Ovary (tissue), 9 donors: ENCODE data around the gene VCL. TPM values are rescaled to one million over a fixed set of nuclear protein-coding genes. Genes with fewer than 3 reads are reported as not detected.
"Not testable (repeated sequence)": the region's sequence is repeated elsewhere in the genome, so short reads cannot be mapped to it uniquely, and the experiment has no call there.

Source experiments
- DNase-seq, 5 donors: peaks; one replicate each; pipeline ENCODE4 v3.0.0-alpha.2; 2019 to 2020
- H3K27ac ChIP-seq, 2 donors: fragments of 200-600 bp; one replicate each; pipeline versions ENCODE4 v1.5.1 to v1.8.0; 2019 to 2022
- H3K27me3 ChIP-seq: fragments of 200-600 bp; one replicate; pipeline ENCODE4 v1.8.0; 2022
- H3K36me3 ChIP-seq: fragments of 200-600 bp; sonication (generic); one replicate; pipeline ENCODE4 v1.5.1; 2019
- H3K4me1 ChIP-seq: one replicate; pipeline ENCODE4 v1.8.1; 2013; ENCODE audit warnings: mild to moderate bottlenecking, moderate library complexity; ENCODE audit not compliant: insufficient read depth
- H3K4me3 ChIP-seq: fragments of 200-600 bp; sonication (generic); one replicate; pipeline ENCODE4 v1.5.1; 2017
- H3K9me3 ChIP-seq, 2 donors: fragments of 200-600 bp in 1 of 2; sonication (generic) in 1 of 2; one replicate each; pipeline versions ENCODE4 v1.5.1 to v1.8.1; 2013 to 2019; ENCODE audit warnings: mild to moderate bottlenecking in 1 of 2, moderate library complexity in 1 of 2
- EP300 ChIP-seq: sonication (generic); formaldehyde crosslinking; IDR thresholded peaks from one replicate; pipeline ENCODE4 v1.6.1; 2017; ENCODE audit warnings: antibody characterized with exemption
- POLR2A ChIP-seq: fragments of 450-650 bp; IDR thresholded peaks from one replicate; pipeline ENCODE4 v1.6.1; 2017; ENCODE audit warnings: antibody characterized with exemption, mild to moderate bottlenecking, moderate library complexity
- whole genome bisulfite sequencing, 3 donors: extraction: QIAGEN DNeasy Blood & Tissue Kit in 1 of 3; methylation state at CpG; one replicate each; pipeline versions ENCODE4 v1.1.5 to v1.1.7; 2013 to 2017; 5-methylcytosine and 5-hydroxymethylcytosine counted together
- intact Hi-C, 4 donors: fragments of 100-400 bp; cut with DNase I; formaldehyde crosslinking; loops; one replicate each; pipeline versions ENCODE4 v1.11.0 to v1.15.1; 2022 to 2023
- polyA plus RNA-seq, 2 donors: library from polyadenylated mRNA; stranded (reverse); fragments of 200-250 nt in 1 of 2; fragments of 350-450 nt in 1 of 2; fragmentation: Illumina TruSeq in 1 of 2; extraction: RNeasy Lipid Tissue Mini Kit (QIAGEN cat#74804) in 1 of 2; gene quantifications; one replicate each; pipeline ENCODE4 v1.2.3, GENCODE V29; 2013 to 2014
- total RNA-seq, 7 donors: library from RNA; depleted of rRNA in 2 of 7; stranded (reverse); fragments of >200 nt in 2 of 7; fragmentation: NEBNext Ultra II Directional in 3 of 7; extraction: Animal tissue kit (Norgen Biotek cat#: 25700) in 3 of 7; gene quantifications; one replicate each; pipeline versions ENCODE4 v1.1.0 to v1.2.4, GENCODE V29; 2016 to 2023
- TF ChIP-seq, protein P1 (sequence below), 3 donors: fragments of 450-650 bp in 2 of 3; fragments of 200-600 bp in 1 of 3; IDR thresholded peaks; one replicate each; pipeline versions ENCODE4 v1.5.1 to v1.8.0; 2016 to 2022; ENCODE audit warnings: antibody characterized with exemption in 3 of 3, mild to moderate bottlenecking in 1 of 3
- donor health status: DM: no; HTN: no; CAD: no; lungs with moderate emphysema.
- donor health status: DM: no; HTN: no; CAD: no.
- donor health status: Bipolar disorder and iron deficiency.
- donor health status: DM: yes; HTN: yes; CAD: no.
- donor health status: DM: no; HTN: no; CAD: no.
- donor health status: DM: yes; HTN: yes; CAD: no.

The VCL gene
- total and polyA plus RNA-seq, 9 donors, result 43.3 to 189 (median 114) TPM

GRCh38 chr10:73998929-73999691, 1.2 kb downstream of the VCL start:
- peaks cover 8% of the 10 kb centered on the region for H3K4me1 ChIP-seq
- intact Hi-C loops, result no loop called here
- 1 to 2% (median 1%) methylated on average over 13 to 14 of the region's 14 CpGs for WGBS, 3 donors

DNA sequence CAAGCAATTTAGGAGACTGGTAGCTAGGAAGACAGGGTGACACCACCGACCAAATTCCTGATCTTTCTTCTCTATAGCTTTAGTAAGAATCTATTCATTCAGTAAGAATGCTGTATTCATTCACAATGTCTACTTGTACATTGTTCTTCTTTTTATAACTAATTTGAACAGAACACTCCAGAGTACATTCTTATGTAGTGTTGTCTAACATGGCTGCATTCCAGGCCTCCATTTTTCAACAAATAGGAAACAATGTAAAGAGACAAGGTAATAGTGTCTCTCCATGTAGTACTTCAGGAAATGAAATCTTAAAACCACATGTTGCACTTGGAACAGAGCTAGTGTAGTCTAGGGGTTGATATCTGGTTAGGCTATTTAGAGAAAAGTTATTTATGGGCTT, 1.8 kb downstream of the VCL start:
- TF ChIP-seq EP300 (no peak), POLR2A (no peak)
- TF ChIP-seq, protein P1, sequence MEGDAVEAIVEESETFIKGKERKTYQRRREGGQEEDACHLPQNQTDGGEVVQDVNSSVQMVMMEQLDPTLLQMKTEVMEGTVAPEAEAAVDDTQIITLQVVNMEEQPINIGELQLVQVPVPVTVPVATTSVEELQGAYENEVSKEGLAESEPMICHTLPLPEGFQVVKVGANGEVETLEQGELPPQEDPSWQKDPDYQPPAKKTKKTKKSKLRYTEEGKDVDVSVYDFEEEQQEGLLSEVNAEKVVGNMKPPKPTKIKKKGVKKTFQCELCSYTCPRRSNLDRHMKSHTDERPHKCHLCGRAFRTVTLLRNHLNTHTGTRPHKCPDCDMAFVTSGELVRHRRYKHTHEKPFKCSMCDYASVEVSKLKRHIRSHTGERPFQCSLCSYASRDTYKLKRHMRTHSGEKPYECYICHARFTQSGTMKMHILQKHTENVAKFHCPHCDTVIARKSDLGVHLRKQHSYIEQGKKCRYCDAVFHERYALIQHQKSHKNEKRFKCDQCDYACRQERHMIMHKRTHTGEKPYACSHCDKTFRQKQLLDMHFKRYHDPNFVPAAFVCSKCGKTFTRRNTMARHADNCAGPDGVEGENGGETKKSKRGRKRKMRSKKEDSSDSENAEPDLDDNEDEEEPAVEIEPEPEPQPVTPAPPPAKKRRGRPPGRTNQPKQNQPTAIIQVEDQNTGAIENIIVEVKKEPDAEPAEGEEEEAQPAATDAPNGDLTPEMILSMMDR (IDR thresholded peaks at IDR 0.05), result no peak
- Histone ChIP-seq H3K27me3 (no peaks in the 10 kb centered on the region), H3K4me3 (peak overlapping the region; percentile 98), H3K9me3 (no peaks in the 10 kb centered on the region), H3K27ac (peak overlapping the region in 1 of 2 donors; percentile 68), H3K4me1 (peaks cover 8% of the 10 kb centered on the region), H3K36me3 (no peaks in the 10 kb centered on the region)
- intact Hi-C loops, result loop anchor here in 1 of 4 donors (10.0 kb wide), 1 partner anchor 55 kb away; no protein-coding TSS in a partner anchor
- DNase-seq, result no peak
- 0 to 3% (median 2%) methylated on average over 1 of the region's 1 CpG for WGBS, 3 donors

More at GRCh38 chr10:73998929-73999691, 1.2 kb downstream of the VCL start:
- Histone ChIP-seq H3K4me3 (peak overlapping the region; percentile 98), H3K9me3 (no peaks in the 10 kb centered on the region), H3K27me3 (no peaks in the 10 kb centered on the region), H3K27ac (peak overlapping the region in 1 of 2 donors; percentile 68), H3K36me3 (no peaks in the 10 kb centered on the region)
- peak; percentile 67 to 78 (median 71) for DNase-seq
- peak; percentile 12 for TF ChIP-seq POLR2A
- TF ChIP-seq, protein P1 (IDR thresholded peaks at IDR 0.05), result peak; percentile 18 to 56 (median 55)
- TF ChIP-seq EP300, result no peak

- not testable (repeated sequence) for H3K9me3 ChIP-seq, H3K4me1 ChIP-seq
These were observed 2.3 kb downstream of the VCL start for GRCh38 chr10:74000244-74000643.

GRCh38 chr10:74000892-74001669, 3.2 kb downstream of the VCL start:
- Histone ChIP-seq H3K27me3 (no peaks in the 10 kb centered on the region), H3K9me3 (no peaks in the 10 kb centered on the region), H3K4me3 (no peak overlapping the region), H3K36me3 (no peaks in the 10 kb centered on the region), H3K4me1 (peaks cover 8% of the 10 kb centered on the region), H3K27ac (no peak overlapping the region)
- TF ChIP-seq EP300 (no peak), POLR2A (no peak)
- TF ChIP-seq, protein P1 (IDR thresholded peaks at IDR 0.05), result no peak
- 81 to 89% (median 87%) methylated on average over 7 of the region's 7 CpGs for WGBS, 3 donors
- DNase-seq, result no peak
- intact Hi-C loops, result loop anchor here in 1 of 4 donors (10.0 kb wide), 1 partner anchor 54 kb away; no protein-coding TSS in a partner anchor

More at GRCh38 chr10:74000244-74000643, 2.3 kb downstream of the VCL start:
- peak overlapping the region; percentile 98 for H3K4me3 ChIP-seq
- not testable (repeated sequence) for H3K27me3 ChIP-seq, H3K36me3 ChIP-seq, H3K27ac ChIP-seq, DNase-seq
- 72 to 75% (median 73%) methylated on average over 11 of the region's 11 CpGs for whole genome bisulfite sequencing, 3 donors
- intact Hi-C loops, result loop anchor here in 1 of 4 donors (10.0 kb wide), 1 partner anchor 55 kb away; no protein-coding TSS in a partner anchor
